ENCODE data around the gene LNPK.

Gene LNPK

GRCh38 chr2:175884697-175885393, 117.2 kb downstream of the LNPK start:
- TF ChIP-seq CTCF (IDR thresholded peaks at IDR 0.05; ENCODE audit: borderline replicate concordance, insufficient read depth, low read depth, low read length): no peak

GRCh38 chr2:175883586-175884194, 118.4 kb downstream of the LNPK start:
- H3K4me3 ChIP-seq (ENCODE audit: low read depth, low read length): no peak overlapping the region
- no peak for TF ChIP-seq CTCF (IDR thresholded peaks at IDR 0.05; ENCODE audit: borderline replicate concordance, insufficient read depth, low read depth, low read length)

More at GRCh38 chr2:175884697-175885393, 117.2 kb downstream of the LNPK start:
- no peak overlapping the region for H3K4me3 ChIP-seq (ENCODE audit: low read depth, low read length)

- H3K4me3 ChIP-seq (ENCODE audit: low read depth, low read length): no peak overlapping the region
- TF ChIP-seq CTCF (IDR thresholded peaks at IDR 0.05; ENCODE audit: borderline replicate concordance, insufficient read depth, low read depth, low read length): no peak
Measured at GRCh38 chr2:175879679-175880078, 122.4 kb downstream of the LNPK start.

GRCh38 chr2:175877845-175878544, 124.1 kb downstream of the LNPK start:
- no peak for TF ChIP-seq CTCF (IDR thresholded peaks at IDR 0.05; ENCODE audit: borderline replicate concordance, insufficient read depth, low read depth, low read length)
- no peak overlapping the region for H3K4me3 ChIP-seq (ENCODE audit: low read depth, low read length)

GRCh38 chr2:175874291-175874690, 127.8 kb downstream of the LNPK start:
- no peak for TF ChIP-seq CTCF (IDR thresholded peaks at IDR 0.05; ENCODE audit: borderline replicate concordance, insufficient read depth, low read depth, low read length)
- H3K4me3 ChIP-seq (ENCODE audit: low read depth, low read length): no peak overlapping the region

All from GM12875 (cell line).